Smooth muscle cell of trachea (primary cell): ENCODE data around the gene DDX23. TPM values are rescaled to one million over a fixed set of nuclear protein-coding genes. Genes with fewer than 3 reads are reported as not detected.

ENCODE experiments used
- total RNA-seq: library from RNA; depleted of rRNA; stranded (reverse); fragments of >200 nt; gene quantifications from 2 replicates; pipeline ENCODE4 v1.2.1, GENCODE V29; 2014

Gene DDX23
- total RNA-seq: 77.6 and 78.5 TPM in 2 replicates

DNA sequence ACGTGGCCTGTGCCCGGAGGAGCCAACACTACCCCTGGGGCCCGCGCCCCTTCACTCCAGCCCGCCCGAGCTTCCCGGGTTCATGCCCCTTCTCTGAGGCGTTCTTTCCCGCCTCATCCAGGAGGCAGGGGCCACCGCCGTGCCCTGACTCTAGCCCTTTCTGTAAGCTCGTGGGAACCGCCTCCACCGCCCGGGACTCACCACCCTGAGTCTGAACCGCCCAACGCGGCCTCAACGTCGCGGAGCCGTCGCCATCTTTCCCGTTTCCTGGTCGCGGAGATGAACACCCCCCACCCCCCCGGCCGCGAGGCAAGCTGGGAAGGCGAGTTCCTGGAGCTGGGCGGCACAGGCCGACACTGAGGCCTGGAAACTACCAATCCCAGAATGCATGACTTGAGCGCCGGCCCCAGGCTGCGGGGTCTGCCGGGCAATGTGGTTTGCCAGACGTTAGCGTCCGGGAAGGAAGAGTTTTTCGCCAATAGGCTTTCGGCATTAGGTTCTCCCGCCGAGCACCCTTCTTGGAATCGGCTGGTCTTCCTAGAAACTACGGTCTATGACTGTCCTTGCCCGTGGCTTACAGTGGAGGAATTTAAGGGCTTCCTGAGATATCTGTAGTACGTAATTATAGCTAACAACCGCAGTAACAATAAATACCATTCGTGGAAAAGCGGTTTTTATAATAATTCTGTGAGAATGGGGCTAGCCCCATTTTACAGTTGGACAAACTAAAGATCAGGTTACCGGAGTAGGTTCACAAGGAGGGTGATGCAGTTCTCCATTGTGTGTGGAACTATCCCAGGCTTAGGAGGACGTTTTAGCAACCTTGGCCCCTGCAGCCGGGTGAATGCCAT is at the start of gene DDX23:
TSS of gene DDX23 (minus strand) at position 281 of the 851 bp plus-strand sequence. CDS start 6,381 bp downstream, outside the sequence.

DNA sequence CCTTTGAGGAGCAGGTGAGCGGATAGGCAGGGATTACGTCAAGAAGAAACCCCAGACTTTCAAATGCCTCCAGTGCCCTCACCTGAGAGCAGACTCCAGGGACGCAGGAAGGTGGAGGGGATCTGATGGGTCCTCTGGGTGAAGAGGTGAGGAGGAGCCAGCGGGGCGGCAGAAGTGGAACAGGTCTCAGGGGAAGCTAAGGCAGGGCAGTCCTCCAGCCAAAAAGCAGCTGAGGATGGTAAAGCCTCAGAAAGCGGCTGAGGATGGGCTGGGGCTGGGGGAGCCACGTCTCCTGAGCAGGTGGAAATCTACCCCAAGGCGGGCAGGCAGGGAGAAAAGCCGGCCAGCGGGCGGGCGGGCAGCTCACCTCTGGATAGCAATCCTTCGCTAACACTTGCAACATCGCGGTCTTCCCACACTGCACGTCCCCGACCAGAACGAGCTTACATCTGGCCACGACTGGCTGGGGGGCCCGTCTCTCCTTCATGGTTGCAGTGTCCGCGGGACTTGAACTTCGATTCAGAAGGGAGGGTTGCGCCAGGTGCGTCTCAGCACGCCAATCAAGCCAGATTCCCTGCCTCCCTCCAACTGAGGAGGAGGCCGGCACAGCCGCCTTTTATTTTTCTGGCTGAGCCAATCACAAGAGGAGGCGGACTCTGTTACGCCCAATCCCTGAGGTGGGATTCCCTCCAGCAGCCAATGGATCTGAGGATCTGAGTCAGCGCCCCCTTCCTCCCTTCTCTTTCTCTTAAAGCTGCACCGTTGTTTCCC is 13.5 kb upstream of the DDX23 start, which contains the start of gene RND1:
TSS of gene RND1 (minus strand) at position 590 of the 771 bp plus-strand sequence. CDS start at position 487, 103 bp downstream.

DNA sequence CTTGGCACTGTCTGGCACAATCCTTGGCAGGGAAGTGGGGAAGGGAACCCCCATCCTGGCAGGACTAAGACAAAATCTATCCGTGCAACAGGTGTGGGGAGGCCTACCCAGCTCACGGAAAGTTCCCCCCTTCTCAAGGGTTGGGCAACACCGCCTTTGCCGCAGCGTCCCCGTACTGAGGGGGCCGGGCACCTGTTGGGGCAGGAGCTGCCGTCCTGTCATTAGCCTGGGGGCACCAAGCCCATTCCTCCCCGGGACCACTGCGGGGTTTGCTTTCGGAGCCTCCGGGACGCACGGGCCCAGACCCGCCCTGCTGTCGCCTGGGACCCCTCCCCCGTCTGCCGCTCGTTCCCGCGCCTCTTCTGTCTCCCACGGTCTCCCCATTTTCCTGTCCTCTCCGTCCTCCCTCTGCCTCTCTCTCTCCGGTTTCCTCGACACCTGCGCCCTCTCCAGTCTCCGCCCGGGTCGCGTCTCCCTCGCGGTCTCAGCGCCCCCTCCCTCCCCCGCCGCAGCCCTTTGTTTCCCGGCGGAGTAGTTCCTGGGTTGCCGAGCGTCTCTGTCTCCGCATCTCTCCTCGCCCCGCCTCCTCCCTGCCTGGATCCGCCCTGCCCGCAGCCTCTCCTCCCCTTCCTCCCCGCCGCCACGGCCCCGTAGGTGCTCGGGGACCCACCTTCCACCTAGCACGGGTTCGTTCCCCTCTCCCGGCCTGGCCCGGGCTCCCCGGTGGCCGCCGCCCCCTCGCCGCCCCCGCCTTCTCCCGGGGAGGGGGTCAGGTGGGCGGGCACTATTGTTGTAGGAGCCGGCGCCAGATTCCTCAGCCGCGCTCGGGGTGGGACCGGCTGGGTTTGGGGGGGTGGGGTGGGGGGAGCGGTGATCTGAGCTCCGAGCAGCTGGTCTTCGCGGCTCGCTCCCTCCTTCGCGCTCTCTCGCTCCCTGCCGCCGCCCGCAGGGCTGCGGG is 33.8 kb downstream of the DDX23 start, which contains the start of gene CACNB3:
TSS of gene CACNB3 (plus strand) at position 624 of the 958 bp plus-strand sequence. CDS start 434 bp downstream, outside the sequence.

DNA sequence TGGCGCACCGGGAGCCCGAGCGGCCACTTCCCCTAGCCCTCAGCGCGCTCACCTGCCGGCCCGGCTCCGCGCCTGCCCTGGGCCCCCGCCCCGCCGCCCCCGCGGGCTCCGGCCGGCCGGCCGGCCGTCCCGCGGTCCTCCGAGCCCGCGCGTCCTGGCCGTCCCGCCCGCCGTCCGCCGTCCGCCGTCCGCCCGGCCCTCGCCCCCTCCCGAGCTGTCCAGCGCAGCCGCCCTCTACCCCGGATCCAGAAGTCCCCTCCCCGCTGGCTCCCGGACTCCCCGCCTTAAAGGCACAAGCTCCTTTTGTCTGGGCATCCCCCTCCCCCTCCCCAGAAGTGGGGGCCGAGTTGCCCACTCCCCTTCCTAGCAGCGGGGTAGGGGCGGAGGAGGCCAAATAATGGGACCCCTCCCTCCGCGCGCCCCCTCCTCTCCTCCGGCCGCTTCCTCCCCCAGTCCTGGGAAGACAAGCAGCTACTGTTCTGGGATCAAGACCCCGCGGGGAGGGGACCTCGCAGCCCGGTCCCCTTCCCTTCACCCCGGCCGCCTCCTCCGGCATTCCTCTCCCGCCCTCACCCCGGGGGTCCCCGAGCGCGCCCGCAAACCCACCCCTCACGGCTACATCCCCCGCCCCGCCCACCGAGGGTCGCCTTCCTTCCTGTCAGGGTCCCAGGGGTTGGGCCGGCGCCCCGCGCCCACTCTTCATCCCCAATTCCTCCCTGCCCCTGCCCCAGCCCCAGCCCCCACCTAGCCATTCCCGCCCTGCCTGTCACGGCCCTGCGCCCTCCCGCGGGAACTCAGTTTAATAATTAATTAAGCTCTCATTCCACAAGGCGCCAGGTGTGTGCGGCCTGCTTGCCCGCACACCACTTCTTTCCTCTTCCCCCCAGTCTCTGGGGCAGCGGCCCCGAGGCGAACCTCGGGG is 62.8 kb downstream of the DDX23 start, which contains the start of gene ADCY6:
TSS of gene ADCY6 (minus strand) at position 236 of the 922 bp plus-strand sequence. CDS start 5,655 bp downstream, outside the sequence.

Other genes starting within 250 kb of the DDX23 start
- 45.1 and 50.1 TPM in 2 replicates for gene KANSL2, start 169.9 kb downstream of the DDX23 start, total RNA-seq
- gene CCNT1, start 135.5 kb downstream of the DDX23 start, total RNA-seq: 20.7 and 26.3 TPM in 2 replicates
- 44.5 and 72.6 TPM in 2 replicates for gene ADCY6, start 63.1 kb downstream of the DDX23 start, total RNA-seq
- 41.6 and 62.4 TPM in 2 replicates for gene CACNB3, start 33.7 kb downstream of the DDX23 start, total RNA-seq
- under 0.01 and 0.33 TPM in 2 replicates for gene RND1, start 13.7 kb upstream of the DDX23 start, total RNA-seq
- gene FKBP11, start 73.3 kb upstream of the DDX23 start, total RNA-seq: 10.5 and 18.7 TPM in 2 replicates
- 37.1 and 45.2 TPM in 2 replicates for gene ARF3, start 105.3 kb upstream of the DDX23 start, total RNA-seq
- 0.83 TPM in 1 of 2 replicates, not detected in the other for gene WNT10B, start 119.6 kb upstream of the DDX23 start, total RNA-seq
- not detected in 2 replicates for gene WNT1, start 126.2 kb upstream of the DDX23 start, total RNA-seq
- 0.15 and 0.17 TPM in 2 replicates for gene DDN, start 147.2 kb upstream of the DDX23 start, total RNA-seq
- 87.3 and 92.3 TPM in 2 replicates for gene PRKAG1, start 166.6 kb upstream of the DDX23 start, total RNA-seq
- 35.7 and 51.5 TPM in 2 replicates for gene KMT2D, start 208.6 kb upstream of the DDX23 start, total RNA-seq
- gene RHEBL1, start 217.8 kb upstream of the DDX23 start, total RNA-seq: 0.15 TPM in 1 of 2 replicates, not detected in the other
- under 0.01 and 0.17 TPM in 2 replicates for gene DHH, start 242.6 kb upstream of the DDX23 start, total RNA-seq